ENCODE data around the gene GRIK3. TPM values are rescaled to one million over a fixed set of nuclear protein-coding genes. Genes with fewer than 3 reads are reported as not detected.

GRIK3 gene
- total RNA-seq, 6 experiments from 2014 or later = not detected

DNA sequence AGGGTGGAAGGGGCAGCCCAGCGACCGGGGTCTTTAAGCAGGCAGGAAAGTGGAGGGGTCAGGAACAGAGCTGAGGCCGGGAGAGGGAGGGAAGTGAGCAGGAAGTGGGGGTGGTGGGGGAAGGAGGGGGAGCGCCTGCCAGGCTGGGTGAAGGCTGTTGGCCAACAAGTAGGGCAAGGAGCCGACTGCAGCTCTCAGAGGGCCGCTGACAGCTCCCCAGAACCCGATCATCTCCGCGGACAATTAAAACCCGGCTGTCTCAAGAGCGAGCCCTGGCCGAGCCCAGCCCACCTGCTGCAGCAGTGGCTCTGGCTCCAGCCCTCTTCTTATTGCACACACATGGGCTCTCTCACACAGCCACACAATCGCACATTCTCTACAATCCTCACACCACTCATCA lies 51.6 kb downstream of the GRIK3 start:
- Mint-ChIP-seq H3K27me3 (ENCODE audit: insufficient read depth) (no peaks in the 10 kb centered on the region; the same call in 1 of the 2 replicates), H3K27ac (no peak overlapping the region), H3K9me3 (peaks cover 78% of the 10 kb centered on the region), H3K4me3 (no peak overlapping the region), H3K4me1 (ENCODE audit: low read depth) (no peaks in the 10 kb centered on the region), H3K36me3 (ENCODE audit: low read depth) (no peaks in the 10 kb centered on the region)
- TF ChIP-seq, protein P1, sequence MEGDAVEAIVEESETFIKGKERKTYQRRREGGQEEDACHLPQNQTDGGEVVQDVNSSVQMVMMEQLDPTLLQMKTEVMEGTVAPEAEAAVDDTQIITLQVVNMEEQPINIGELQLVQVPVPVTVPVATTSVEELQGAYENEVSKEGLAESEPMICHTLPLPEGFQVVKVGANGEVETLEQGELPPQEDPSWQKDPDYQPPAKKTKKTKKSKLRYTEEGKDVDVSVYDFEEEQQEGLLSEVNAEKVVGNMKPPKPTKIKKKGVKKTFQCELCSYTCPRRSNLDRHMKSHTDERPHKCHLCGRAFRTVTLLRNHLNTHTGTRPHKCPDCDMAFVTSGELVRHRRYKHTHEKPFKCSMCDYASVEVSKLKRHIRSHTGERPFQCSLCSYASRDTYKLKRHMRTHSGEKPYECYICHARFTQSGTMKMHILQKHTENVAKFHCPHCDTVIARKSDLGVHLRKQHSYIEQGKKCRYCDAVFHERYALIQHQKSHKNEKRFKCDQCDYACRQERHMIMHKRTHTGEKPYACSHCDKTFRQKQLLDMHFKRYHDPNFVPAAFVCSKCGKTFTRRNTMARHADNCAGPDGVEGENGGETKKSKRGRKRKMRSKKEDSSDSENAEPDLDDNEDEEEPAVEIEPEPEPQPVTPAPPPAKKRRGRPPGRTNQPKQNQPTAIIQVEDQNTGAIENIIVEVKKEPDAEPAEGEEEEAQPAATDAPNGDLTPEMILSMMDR (IDR thresholded peaks at IDR 0.05) = no peak
- no peak for DNase-seq

- H3K9me3 Mint-ChIP-seq = peaks cover 82% of the 10 kb centered on the region
- DNase-seq = no peak
- H3K27ac Mint-ChIP-seq = no peak overlapping the region
- H3K36me3 Mint-ChIP-seq (ENCODE audit: low read depth) = no peaks in the 10 kb centered on the region
- no peak overlapping the region for H3K4me3 Mint-ChIP-seq
- no peaks in the 10 kb centered on the region; the same call in 1 of the 2 replicates for H3K27me3 Mint-ChIP-seq (ENCODE audit: insufficient read depth)
- H3K4me1 Mint-ChIP-seq (ENCODE audit: low read depth) = no peaks in the 10 kb centered on the region
- TF ChIP-seq, protein P1 (IDR thresholded peaks at IDR 0.05) = no peak
Measured at GRCh38 chr1:36981771-36982622, 52.3 kb downstream of the GRIK3 start.

DNA sequence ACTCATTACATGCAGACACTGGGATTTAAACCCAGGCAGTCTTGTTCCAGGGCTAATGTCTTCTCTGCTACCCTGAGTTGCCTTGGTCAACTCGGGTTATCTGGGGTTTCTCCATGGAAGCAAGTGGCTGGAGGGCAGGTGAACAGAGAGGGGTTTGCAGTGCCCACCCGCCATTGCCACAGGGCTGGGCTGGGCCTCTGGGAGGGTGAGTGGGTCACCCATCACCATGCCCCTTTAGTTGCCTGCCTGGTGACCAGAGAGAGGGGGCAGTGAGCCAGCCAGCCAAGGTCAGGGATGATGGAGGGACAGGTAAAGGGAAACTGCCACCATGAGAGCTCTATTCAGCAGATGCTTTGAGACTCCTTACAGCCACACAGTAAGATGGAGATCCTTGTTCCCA lies 53.2 kb downstream of the GRIK3 start:
- H3K9me3 Mint-ChIP-seq = peaks cover 83% of the 10 kb centered on the region
- H3K27ac Mint-ChIP-seq = no peak overlapping the region
- no peaks in the 10 kb centered on the region; the same call in 1 of the 2 replicates for H3K27me3 Mint-ChIP-seq (ENCODE audit: insufficient read depth)
- H3K4me3 Mint-ChIP-seq = no peak overlapping the region
- no peaks in the 10 kb centered on the region for H3K4me1 Mint-ChIP-seq (ENCODE audit: low read depth)
- no peaks in the 10 kb centered on the region for H3K36me3 Mint-ChIP-seq (ENCODE audit: low read depth)
- no peak for DNase-seq
- TF ChIP-seq, protein P1 (IDR thresholded peaks at IDR 0.05) = no peak

DNA sequence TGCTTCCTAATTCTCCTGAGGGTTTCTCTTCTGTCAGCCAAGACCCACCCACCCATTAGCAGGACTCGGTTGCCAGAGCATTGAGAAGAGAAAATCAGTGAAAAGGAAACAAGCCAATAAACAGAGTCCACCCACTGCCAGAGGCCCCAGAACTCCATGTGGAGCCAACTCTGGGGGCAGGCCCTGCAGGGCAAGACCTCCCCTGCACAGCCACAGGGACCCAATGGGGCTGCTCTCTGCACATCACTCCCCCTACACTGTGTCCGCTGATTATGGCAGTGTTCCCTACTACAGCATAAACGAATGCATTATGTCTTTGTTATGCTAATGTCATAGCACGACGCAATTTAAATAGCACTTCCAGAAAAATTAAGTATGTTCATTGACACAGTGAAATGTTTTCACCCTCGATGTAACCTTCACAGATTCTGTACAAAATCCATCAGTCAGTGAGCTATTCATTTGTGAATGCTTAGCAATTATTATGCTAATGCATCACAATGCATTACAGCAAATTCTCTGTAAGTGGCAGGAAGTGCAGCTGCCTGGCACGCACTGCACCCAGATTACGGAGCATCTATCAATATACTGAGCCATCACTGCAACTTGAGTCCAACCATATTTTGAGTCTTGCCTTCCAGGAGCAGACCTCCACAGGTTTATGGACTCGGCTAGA lies 56.4 kb downstream of the GRIK3 start:
- H3K9me3 Mint-ChIP-seq = peaks cover 78% of the 10 kb centered on the region
- no peak overlapping the region for H3K27ac Mint-ChIP-seq
- H3K4me3 Mint-ChIP-seq = no peak overlapping the region
- TF ChIP-seq, protein P1 (IDR thresholded peaks at IDR 0.05) = no peak
- no peaks in the 10 kb centered on the region for H3K36me3 Mint-ChIP-seq (ENCODE audit: low read depth)
- no peaks in the 10 kb centered on the region for H3K4me1 Mint-ChIP-seq (ENCODE audit: low read depth)
- H3K27me3 Mint-ChIP-seq (ENCODE audit: insufficient read depth) = no peaks in the 10 kb centered on the region; the same call in 1 of the 2 replicates
- DNase-seq = no peak

- Mint-ChIP-seq H3K36me3 (ENCODE audit: low read depth) (peaks cover 5% of the 10 kb centered on the region), H3K9me3 (peaks cover 77% of the 10 kb centered on the region), H3K27me3 (ENCODE audit: insufficient read depth) (no peaks in the 10 kb centered on the region; the same call in 1 of the 2 replicates), H3K4me1 (ENCODE audit: low read depth) (no peaks in the 10 kb centered on the region), H3K27ac (no peak overlapping the region), H3K4me3 (no peak overlapping the region)
- DNase-seq = no peak
- TF ChIP-seq, protein P1 (IDR thresholded peaks at IDR 0.05) = no peak
Measured at GRCh38 chr1:36975642-36976041, 58.7 kb downstream of the GRIK3 start.

Data from HFFc6 (cell line).